IMR-90 (cell line): Measurements from ENCODE around the gene CTIF. TPM values are rescaled to one million over a fixed set of nuclear protein-coding genes. Genes with fewer than 3 reads are reported as not detected.

ENCODE experiments used
- ATAC-seq: fragments of 200-7000 bp; cut with Tn5 transposase; 2 replicates; pipeline ENCODE4 v1.9.1; 2020; ENCODE audit warnings: low read depth, mild to moderate bottlenecking, moderate library complexity
- BruUV-seq: library from RNA; stranded (reverse); fragments of 400-500 nt; replicated peaks from 2 replicates; lab custom pipeline; 2021; lab: Mats Ljungman, UMichigan
- CTCF ChIA-PET: fragments of 300-600 bp; formaldehyde crosslinking; extraction: SDS; loops from one replicate; lab custom pipeline; 2021; ENCODE audit warnings: antibody characterized with exemption; lab: Yijun Ruan, JAX
- POLR2A ChIA-PET: fragments of 300-600 bp; sonication (Branson Sonifier 250); formaldehyde crosslinking; loops from one replicate; lab custom pipeline; 2022; ENCODE audit warnings: antibody characterized with exemption; ENCODE audit not compliant: unreplicated experiment; lab: Charles Lee
- DNase-seq: peaks from one replicate; pipeline ENCODE4 v3.0.0; 2013
- H2AFZ ChIP-seq: replicated peaks from 2 replicates; pipeline ENCODE3; 2013; ENCODE audit warnings: low read length, mild to moderate bottlenecking; ENCODE audit not compliant: poor library complexity
- H2AK5ac ChIP-seq: 2 replicates; pipeline ENCODE4 v1.6.1; 2013; ENCODE audit warnings: low read depth, low read length, inconsistent platforms
- H2AK9ac ChIP-seq: replicated peaks from 2 replicates; pipeline ENCODE3; 2013; ENCODE audit warnings: mild to moderate bottlenecking, low read depth, low read length, moderate library complexity; ENCODE audit not compliant: poor library complexity
- H2BK120ac ChIP-seq: 2 replicates; pipeline ENCODE4 v1.6.1; 2013; ENCODE audit warnings: low read depth, low read length, inconsistent platforms
- H2BK15ac ChIP-seq: 3 replicates; pipeline ENCODE4 v1.6.1; 2013; ENCODE audit warnings: low read depth, low read length, inconsistent platforms
- H2BK20ac ChIP-seq: 2 replicates; pipeline ENCODE4 v1.6.1; 2013; ENCODE audit warnings: low read depth, mild to moderate bottlenecking, inconsistent platforms, low read length, moderate library complexity
- H2BK5ac ChIP-seq: 2 replicates; pipeline ENCODE4 v1.6.1; 2013; ENCODE audit warnings: mild to moderate bottlenecking, low read depth, low read length, inconsistent platforms; ENCODE audit not compliant: poor library complexity, severe bottlenecking
- H3K14ac ChIP-seq: replicated peaks from 2 replicates; pipeline ENCODE4 v1.6.1; 2013; ENCODE audit warnings: low read depth, low read length, inconsistent platforms
- H3K18ac ChIP-seq: 2 replicates; pipeline ENCODE4 v1.6.1; 2013; ENCODE audit warnings: low read depth, low read length, control low read depth
- H3K23ac ChIP-seq: 2 replicates; pipeline ENCODE4 v1.6.1; 2013; ENCODE audit warnings: low read depth, low read length, inconsistent platforms
- H3K27ac ChIP-seq: 2 replicates; pipeline ENCODE4 v1.5.1; 2013; ENCODE audit warnings: mild to moderate bottlenecking, control low read depth, low read length; ENCODE audit not compliant: insufficient read depth
- H3K27me3 ChIP-seq: 2 replicates; pipeline ENCODE4 v1.6.1; 2013; ENCODE audit warnings: low read length; ENCODE audit not compliant: control insufficient read depth, insufficient read depth
- H3K36me3 ChIP-seq: 2 replicates; pipeline ENCODE4 v1.6.1; 2013; ENCODE audit warnings: low read length, mixed read lengths; ENCODE audit not compliant: control insufficient read depth, insufficient read depth
- H3K4ac ChIP-seq: 2 replicates; pipeline ENCODE4 v1.6.1; 2013; ENCODE audit warnings: low read depth, low read length, inconsistent platforms
- H3K4me1 ChIP-seq: 2 replicates; pipeline ENCODE4 v1.6.1; 2013; ENCODE audit warnings: low read length, mixed read lengths; ENCODE audit not compliant: control insufficient read depth, insufficient read depth
- H3K4me2 ChIP-seq: 2 replicates; pipeline ENCODE4 v1.6.1; 2013; ENCODE audit warnings: low read depth, mild to moderate bottlenecking, control low read depth, low read length, moderate library complexity
- H3K4me3 ChIP-seq: 2 replicates; pipeline ENCODE4 v1.5.1; 2013; ENCODE audit warnings: low read depth, mild to moderate bottlenecking, control low read depth, low read length, moderate library complexity; ENCODE audit not compliant: insufficient read depth
- H3K56ac ChIP-seq: 2 replicates; pipeline ENCODE4 v1.6.1; 2013; ENCODE audit warnings: low read length, inconsistent platforms; ENCODE audit not compliant: insufficient read depth; ENCODE audit errors: extremely low read depth
- H3K79me1 ChIP-seq, 2 experiments: 2 replicates each; pipeline ENCODE4 v1.6.1; 2013; ENCODE audit warnings: low read length in 2 of 2, inconsistent platforms in 1 of 2, low read depth in 1 of 2
- H3K9ac ChIP-seq: 2 replicates; pipeline ENCODE4 v1.6.1; 2013; ENCODE audit warnings: low read depth, low read length, control low read depth
- H3K9me1 ChIP-seq: 2 replicates; pipeline ENCODE4 v1.6.1; 2013; ENCODE audit warnings: low read length, inconsistent platforms; ENCODE audit not compliant: insufficient read depth
- H3K9me3 ChIP-seq: 2 replicates; pipeline ENCODE4 v1.6.1; 2013; ENCODE audit warnings: low read length; ENCODE audit not compliant: control insufficient read depth, insufficient read depth
- H4K20me1 ChIP-seq: 2 replicates; pipeline ENCODE4 v1.6.1; 2013; ENCODE audit warnings: low read length, inconsistent platforms; ENCODE audit not compliant: insufficient read depth
- H4K5ac ChIP-seq: 2 replicates; pipeline ENCODE4 v1.6.1; 2013; ENCODE audit warnings: mild to moderate bottlenecking, low read depth, low read length, control low read depth
- H4K8ac ChIP-seq, 2 experiments: 2 replicates each; pipeline ENCODE4 v1.6.1; 2013; ENCODE audit warnings: low read depth in 2 of 2, low read length in 2 of 2, control low read depth in 1 of 2, inconsistent platforms in 1 of 2
- H4K91ac ChIP-seq: 2 replicates; pipeline ENCODE4 v1.6.1; 2013; ENCODE audit warnings: low read depth, low read length, inconsistent platforms; ENCODE audit not compliant: insufficient read depth
- BHLHE40 ChIP-seq: fragments of 150-350 bp; IDR thresholded peaks from 2 replicates; pipeline ENCODE4 v1.6.1; 2016; ENCODE audit warnings: mild to moderate bottlenecking, low read depth, low read length
- CEBPB ChIP-seq: IDR thresholded peaks from 2 replicates; pipeline ENCODE4 v1.6.1; 2012; ENCODE audit warnings: low read depth, low read length, improper control_type of control experiment
- CHD1 ChIP-seq: IDR thresholded peaks from 2 replicates; pipeline ENCODE4 v1.6.1; 2012; ENCODE audit warnings: low read depth, low read length, improper control_type of control experiment
- CTCF ChIP-seq: conservative IDR thresholded peaks from 2 replicates; pipeline ENCODE4 v1.5.1; 2012; ENCODE audit warnings: mild to moderate bottlenecking, low read depth, low read length, improper control_type of control experiment
- ELK1 ChIP-seq: fragments of 150-350 bp; IDR thresholded peaks from 2 replicates; pipeline ENCODE4 v1.6.1; 2016; ENCODE audit warnings: low read depth, mild to moderate bottlenecking, low read length, moderate library complexity, borderline replicate concordance
- FOS ChIP-seq: fragments of 150-350 bp; IDR thresholded peaks from 2 replicates; pipeline ENCODE4 v1.6.1; 2016; ENCODE audit warnings: low read depth, low read length
- MAFK ChIP-seq: IDR thresholded peaks from 2 replicates; pipeline ENCODE4 v1.6.1; 2012; ENCODE audit warnings: low read depth, low read length, improper control_type of control experiment
- MAZ ChIP-seq: IDR thresholded peaks from 2 replicates; pipeline ENCODE4 v1.6.1; 2012; ENCODE audit warnings: low read depth, mild to moderate bottlenecking, low read length, improper control_type of control experiment, moderate library complexity, borderline replicate concordance
- MXI1 ChIP-seq: IDR thresholded peaks from 2 replicates; pipeline ENCODE4 v1.6.1; 2012; ENCODE audit warnings: low read depth, mild to moderate bottlenecking, low read length, moderate library complexity, borderline replicate concordance
- NFE2L2 ChIP-seq: fragments of 150-350 bp; IDR thresholded peaks from 2 replicates; pipeline ENCODE4 v1.6.1; 2016; ENCODE audit warnings: low read depth, mild to moderate bottlenecking, low read length
- POLR2A ChIP-seq: IDR thresholded peaks from 2 replicates; pipeline ENCODE4 v1.6.1; 2012; ENCODE audit warnings: mild to moderate bottlenecking, low read depth, low read length
- RAD21 ChIP-seq: IDR thresholded peaks from 2 replicates; pipeline ENCODE4 v1.6.1; 2012; ENCODE audit warnings: low read length, improper control_type of control experiment
- RCOR1 ChIP-seq: IDR thresholded peaks from 2 replicates; pipeline ENCODE4 v1.6.1; 2012; ENCODE audit warnings: mild to moderate bottlenecking, low read length, improper control_type of control experiment; ENCODE audit not compliant: insufficient replicate concordance
- RFX5 ChIP-seq: IDR thresholded peaks from 2 replicates; pipeline ENCODE4 v1.8.0; 2012; ENCODE audit warnings: low read depth, mild to moderate bottlenecking, low read length, moderate library complexity
- SMC3 ChIP-seq: fragments of 150-350 bp; IDR thresholded peaks from 2 replicates; pipeline ENCODE4 v1.6.1; 2016; ENCODE audit warnings: low read depth, mild to moderate bottlenecking, antibody characterized with exemption, low read length, moderate library complexity
- USF2 ChIP-seq: fragments of 150-350 bp; IDR thresholded peaks from 2 replicates; pipeline ENCODE4 v1.6.1; 2017; ENCODE audit warnings: mild to moderate bottlenecking, antibody characterized with exemption, low read length, low read depth
- WGBS, 2 experiments: methylation state at CpG; one replicate each; pipeline versions ENCODE4 v1.1.5 to v1.1.7; 2013; ENCODE audit warnings: missing lambda C conversion rate in 2 of 2; ENCODE audit not compliant: insufficient read length in 1 of 2; ENCODE audit errors: extremely low coverage in 2 of 2; 5-methylcytosine and 5-hydroxymethylcytosine counted together
- dilution Hi-C: fragments of 300-500 bp; cut with HindIII; formaldehyde crosslinking; loops from one replicate; pipeline ENCODE4 v1.14.3; 2018; ENCODE audit warnings: low sequenced_read_pairs; ENCODE audit not compliant: unreplicated experiment
- in situ Hi-C: fragments of 300-500 bp; cut with MboI; formaldehyde crosslinking; loops from 3 replicates; pipeline ENCODE4 v1.14.3; 2019; ENCODE audit warnings: low sequenced_read_pairs, inconsistent platforms, mixed read lengths
- intact Hi-C: fragments of 100-400 bp; cut with micrococcal nuclease; formaldehyde crosslinking; loops from 2 replicates; pipeline ENCODE4 v1.10.0; 2022
- polyA plus RNA-seq, 3 experiments: library from polyadenylated mRNA; depleted of rRNA; stranded (reverse); fragments of >200 nt; gene quantifications; 2 replicates each; pipeline ENCODE4 v1.2.3, GENCODE V29; 2012; ENCODE audit warnings: low replicate concordance in 1 of 3
- total RNA-seq: library from RNA; depleted of rRNA; stranded (reverse); fragments of >200 nt; gene quantifications from 2 replicates; pipeline ENCODE4 v1.2.3, GENCODE V29; 2012

CTIF gene
- total and polyA plus RNA-seq, 2 of the 4 experiments (the other 2 are of a cell fraction), result 25.1 to 57.0 TPM

- Histone ChIP-seq H2BK15ac (no peak overlapping the region), H4K20me1 (no peaks in the 10 kb centered on the region), H3K56ac (no peak overlapping the region), H3K36me3 (no peaks in the 10 kb centered on the region), H4K8ac (no peak overlapping the region), H4K91ac (no peak overlapping the region), H3K18ac (no peak overlapping the region), H2AFZ (no peak overlapping the region), H2BK120ac (no peak overlapping the region), H2AK9ac (no peak overlapping the region), H3K14ac (no peak overlapping the region), H2AK5ac (no peak overlapping the region), H2BK5ac (no peak overlapping the region), H3K23ac (no peak overlapping the region), H3K4me1 (peaks cover 4% of the 10 kb centered on the region; the same call in 1 of the 2 replicates), H3K9me3 (no peaks in the 10 kb centered on the region), H3K79me1 (peaks cover 0 to 5% of the 10 kb centered on the region in 2 experiments; a peak in 1 of 4 replicates), H3K4ac (no peak overlapping the region; the same call in 1 of the 2 replicates), H3K4me2 (no peak overlapping the region), H2BK20ac (no peak overlapping the region), H3K27ac (no peak overlapping the region), H4K5ac (no peak overlapping the region), H3K9ac (no peak overlapping the region), H3K9me1 (peaks cover 5% of the 10 kb centered on the region; the same call in 1 of the 2 replicates), H3K4me3 (no peak overlapping the region), H3K27me3 (no peaks in the 10 kb centered on the region)
- dilution Hi-C loops, result no loop called here
- POLR2A ChIA-PET, result no interaction called here
- TF ChIP-seq USF2 (no peak), POLR2A (no peak), FOS (no peak), RCOR1 (no peak), ELK1 (no peak), RAD21 (no peak), CTCF (no peak), RFX5 (no peak), CHD1 (no peak), CEBPB (no peak), BHLHE40 (no peak), NFE2L2 (no peak), SMC3 (no peak), MXI1 (no peak), MAZ (no peak), MAFK (no peak)
- DNase-seq (no peak), ATAC-seq (no peak)
- intact Hi-C loops, result no loop called here
- in situ Hi-C loops, result no loop called here
- 94% methylated on average over 10 of the region's 17 CpGs; no CpG with 5 or more reads in 1 of the 2 experiments for WGBS, 2 experiments
- CTCF ChIA-PET, result no interaction called here
- no TSS peak for BruUV-seq
These were observed 372.2 kb downstream of the CTIF start for GRCh38 chr18:48910972-48911545.
